ENCODE data around the gene RUSF1. TPM values are rescaled to one million over a fixed set of nuclear protein-coding genes. Genes with fewer than 3 reads are reported as not detected.

Gene RUSF1
- total and polyA plus RNA-seq, 2 donors (not counting 1 experiment from before 2014, with no cell fraction given) = 23.1 to 41.8 TPM

DNA sequence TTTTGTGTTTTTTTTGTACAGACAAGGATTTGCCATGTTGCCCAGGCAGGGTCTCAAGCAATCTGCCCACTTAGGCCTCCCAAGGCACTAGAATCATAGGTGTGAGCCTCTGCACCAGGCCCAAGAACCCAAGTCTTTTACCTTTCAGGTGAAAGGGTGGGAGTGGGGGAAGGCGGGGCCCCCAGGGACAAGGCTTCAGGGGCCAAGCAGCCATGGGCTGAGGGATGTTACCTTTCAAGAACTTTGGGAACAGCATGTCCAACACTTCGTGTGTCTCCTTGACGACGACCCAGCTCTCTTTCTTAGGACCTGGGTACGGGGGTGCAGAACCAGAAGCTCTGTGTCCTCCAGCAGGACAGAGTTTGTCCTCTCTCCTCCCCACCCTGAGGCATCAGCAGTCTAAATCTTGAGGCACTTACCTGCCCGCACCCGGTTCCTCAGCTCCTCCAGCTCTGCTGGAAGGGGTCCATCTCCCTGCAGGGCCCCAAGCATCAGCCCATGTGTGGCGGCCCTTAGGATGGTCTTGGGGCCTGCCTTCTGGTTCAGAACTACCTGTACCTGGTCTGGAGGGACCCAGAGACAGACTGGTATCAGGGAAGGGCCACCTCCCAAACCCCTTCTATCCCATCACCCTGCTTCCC is 16.3 kb downstream of the RUSF1 start:
- Histone ChIP-seq H3K36me3 (ENCODE audit: control insufficient read depth, insufficient read depth, low read length) (peaks cover 18% of the 10 kb centered on the region), H3K79me2 (ENCODE audit: control insufficient read depth, insufficient read depth, low read length) (no peaks in the 10 kb centered on the region), H3K4me2 (ENCODE audit: extremely low read depth, insufficient read depth, low read length) (no peak overlapping the region), H3K9me3 (ENCODE audit: control insufficient read depth, insufficient read depth, low read depth, low read length) (no peaks in the 10 kb centered on the region), H4K20me1 (ENCODE audit: control insufficient read depth, extremely low read depth, insufficient read depth, low read length) (no peaks in the 10 kb centered on the region), H3K9ac (ENCODE audit: insufficient read depth, low read length) (no peak overlapping the region), H3K4me3 (replicated peaks in 1 of 4; ENCODE audit: control extremely low read depth in 1 of 4, insufficient read depth in 1 of 4, low read depth in 3 of 4, low read length in 4 of 4) (no peak overlapping the region), H3K27ac (ENCODE audit: insufficient read depth, low read length) (no peak overlapping the region), H3K4me1 (ENCODE audit: control insufficient read depth, extremely low read depth, insufficient read depth, low read length) (peaks cover 9% of the 10 kb centered on the region), H2AFZ (ENCODE audit: low read length) (no peak overlapping the region), H3K27me3 (ENCODE audit: control insufficient read depth, insufficient read depth, low read length) (peaks cover 7% of the 10 kb centered on the region)
- no peak for DNase-seq (ENCODE audit: low read depth in 2 of 2)
- TF ChIP-seq, protein P1, sequence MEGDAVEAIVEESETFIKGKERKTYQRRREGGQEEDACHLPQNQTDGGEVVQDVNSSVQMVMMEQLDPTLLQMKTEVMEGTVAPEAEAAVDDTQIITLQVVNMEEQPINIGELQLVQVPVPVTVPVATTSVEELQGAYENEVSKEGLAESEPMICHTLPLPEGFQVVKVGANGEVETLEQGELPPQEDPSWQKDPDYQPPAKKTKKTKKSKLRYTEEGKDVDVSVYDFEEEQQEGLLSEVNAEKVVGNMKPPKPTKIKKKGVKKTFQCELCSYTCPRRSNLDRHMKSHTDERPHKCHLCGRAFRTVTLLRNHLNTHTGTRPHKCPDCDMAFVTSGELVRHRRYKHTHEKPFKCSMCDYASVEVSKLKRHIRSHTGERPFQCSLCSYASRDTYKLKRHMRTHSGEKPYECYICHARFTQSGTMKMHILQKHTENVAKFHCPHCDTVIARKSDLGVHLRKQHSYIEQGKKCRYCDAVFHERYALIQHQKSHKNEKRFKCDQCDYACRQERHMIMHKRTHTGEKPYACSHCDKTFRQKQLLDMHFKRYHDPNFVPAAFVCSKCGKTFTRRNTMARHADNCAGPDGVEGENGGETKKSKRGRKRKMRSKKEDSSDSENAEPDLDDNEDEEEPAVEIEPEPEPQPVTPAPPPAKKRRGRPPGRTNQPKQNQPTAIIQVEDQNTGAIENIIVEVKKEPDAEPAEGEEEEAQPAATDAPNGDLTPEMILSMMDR (conservative IDR thresholded peaks at IDR 0.05 in 1 of 2, IDR thresholded peaks at IDR 0.05 in 1 of 2; ENCODE audit: low read depth in 1 of 2, low read length in 2 of 2) = no peak
- TF ChIP-seq EZH2 (IDR thresholded peaks at IDR 0.05; ENCODE audit: low read length, missing control alignments) = no peak

DNA sequence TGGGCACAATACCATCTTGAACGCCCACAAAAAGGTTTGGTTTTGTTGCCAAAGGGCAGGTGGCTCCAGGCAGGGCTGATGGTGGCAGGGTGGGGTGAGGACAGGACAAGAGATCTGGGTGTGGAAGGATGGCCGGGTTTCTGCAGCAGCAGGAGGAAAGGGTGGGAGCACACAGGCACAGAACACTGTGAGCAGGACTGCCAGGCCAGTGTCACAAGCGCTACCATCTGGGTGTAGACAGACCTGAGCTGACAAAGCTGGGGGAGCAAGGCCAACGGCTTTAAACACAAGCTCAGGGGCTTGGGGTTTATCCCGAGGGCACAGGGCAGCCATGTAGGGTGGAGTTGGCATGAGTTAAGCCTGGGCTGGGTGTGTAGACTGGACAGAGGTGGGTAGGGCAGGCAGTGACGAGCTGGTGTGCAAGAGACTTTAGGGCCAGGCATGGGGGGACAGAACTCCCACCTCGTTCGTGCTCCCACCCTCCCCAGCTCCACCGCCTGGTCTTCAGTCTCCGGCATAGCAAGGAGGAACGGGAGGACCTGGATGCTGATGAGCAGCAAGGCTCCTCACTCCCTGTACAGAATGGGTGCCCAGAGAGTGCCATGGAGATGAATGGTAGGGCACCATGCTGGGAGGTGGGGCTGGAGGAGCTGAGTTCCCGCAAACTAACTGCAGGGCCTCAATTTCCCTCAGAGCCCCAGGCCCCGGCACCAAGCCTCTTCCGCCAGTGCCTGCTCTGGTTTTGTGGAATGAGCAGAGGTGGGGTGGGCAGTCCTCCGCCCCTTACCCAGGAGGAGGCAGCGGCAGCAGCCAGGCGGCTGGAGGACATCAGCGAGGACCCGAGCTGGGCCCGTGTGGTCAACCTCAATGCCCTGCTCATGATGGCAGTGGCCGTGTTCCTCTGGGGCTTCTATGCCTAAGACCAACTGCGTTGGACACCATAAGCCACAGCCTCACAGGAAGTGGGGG is 18.3 kb downstream of the RUSF1 start:
- no peaks in the 10 kb centered on the region for H3K79me2 ChIP-seq (ENCODE audit: control insufficient read depth, insufficient read depth, low read length)
- H3K36me3 ChIP-seq (ENCODE audit: control insufficient read depth, insufficient read depth, low read length) = peaks cover 16% of the 10 kb centered on the region
- no peak overlapping the region for H3K27ac ChIP-seq (ENCODE audit: insufficient read depth, low read length)
- no peaks in the 10 kb centered on the region for H3K9me3 ChIP-seq (ENCODE audit: control insufficient read depth, insufficient read depth, low read depth, low read length)
- TF ChIP-seq, protein P1 (conservative IDR thresholded peaks at IDR 0.05 in 1 of 2, IDR thresholded peaks at IDR 0.05 in 1 of 2; ENCODE audit: low read depth in 1 of 2, low read length in 2 of 2) = no peak
- TF ChIP-seq EZH2 (IDR thresholded peaks at IDR 0.05; ENCODE audit: low read length, missing control alignments) = no peak
- peaks cover 11% of the 10 kb centered on the region for H3K27me3 ChIP-seq (ENCODE audit: control insufficient read depth, insufficient read depth, low read length)
- H3K4me1 ChIP-seq (ENCODE audit: control insufficient read depth, extremely low read depth, insufficient read depth, low read length) = peaks cover 9% of the 10 kb centered on the region
- H3K4me3 ChIP-seq (replicated peaks in 1 of 4; ENCODE audit: control extremely low read depth in 1 of 4, insufficient read depth in 1 of 4, low read depth in 3 of 4, low read length in 4 of 4) = no peak overlapping the region
- no peak overlapping the region for H3K4me2 ChIP-seq (ENCODE audit: extremely low read depth, insufficient read depth, low read length)
- no peaks in the 10 kb centered on the region for H4K20me1 ChIP-seq (ENCODE audit: control insufficient read depth, extremely low read depth, insufficient read depth, low read length)
- no peak overlapping the region for H2AFZ ChIP-seq (ENCODE audit: low read length)
- DNase-seq (ENCODE audit: low read depth in 2 of 2) = no peak
- no peak overlapping the region for H3K9ac ChIP-seq (ENCODE audit: insufficient read depth, low read length)

DNA sequence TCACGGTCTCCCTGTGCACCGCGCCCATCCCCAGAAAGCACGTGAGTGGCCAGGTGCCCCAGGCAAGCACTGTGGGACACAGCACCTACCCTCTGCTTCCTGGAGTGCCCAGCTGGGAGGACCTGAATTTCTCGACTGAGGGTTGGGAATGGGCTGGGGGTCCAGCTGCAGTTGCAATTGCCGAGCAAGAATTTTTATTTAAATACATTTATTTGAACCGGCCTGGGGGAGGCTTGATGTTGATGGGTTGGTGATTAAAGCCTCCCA is 19.0 kb downstream of the RUSF1 start:
- no peak for DNase-seq (ENCODE audit: low read depth in 2 of 2)
- Histone ChIP-seq H3K27me3 (ENCODE audit: control insufficient read depth, insufficient read depth, low read length) (peaks cover 11% of the 10 kb centered on the region), H3K79me2 (ENCODE audit: control insufficient read depth, insufficient read depth, low read length) (no peaks in the 10 kb centered on the region), H3K9me3 (ENCODE audit: control insufficient read depth, insufficient read depth, low read depth, low read length) (no peaks in the 10 kb centered on the region), H3K9ac (ENCODE audit: insufficient read depth, low read length) (no peak overlapping the region), H2AFZ (ENCODE audit: low read length) (no peak overlapping the region), H4K20me1 (ENCODE audit: control insufficient read depth, extremely low read depth, insufficient read depth, low read length) (no peaks in the 10 kb centered on the region), H3K36me3 (ENCODE audit: control insufficient read depth, insufficient read depth, low read length) (peaks cover 15% of the 10 kb centered on the region), H3K27ac (ENCODE audit: insufficient read depth, low read length) (no peak overlapping the region), H3K4me2 (ENCODE audit: extremely low read depth, insufficient read depth, low read length) (no peak overlapping the region), H3K4me3 (replicated peaks in 1 of 4; ENCODE audit: control extremely low read depth in 1 of 4, insufficient read depth in 1 of 4, low read depth in 3 of 4, low read length in 4 of 4) (no peak overlapping the region), H3K4me1 (ENCODE audit: control insufficient read depth, extremely low read depth, insufficient read depth, low read length) (peaks cover 9% of the 10 kb centered on the region)
- TF ChIP-seq, protein P1 (conservative IDR thresholded peaks at IDR 0.05 in 1 of 2, IDR thresholded peaks at IDR 0.05 in 1 of 2; ENCODE audit: low read depth in 1 of 2, low read length in 2 of 2) = no peak
- no peak for TF ChIP-seq EZH2 (IDR thresholded peaks at IDR 0.05; ENCODE audit: low read length, missing control alignments)
